ENCODE data around the gene DEPDC1B.
"Not testable (repeated sequence)": the region's sequence is repeated elsewhere in the genome, so short reads cannot be mapped to it uniquely, and the experiment has no call there.

The DEPDC1B gene

GRCh38 chr5:60639544-60639943, 60.4 kb downstream of the DEPDC1B start:
- FAIRE-seq: no peak

- no peak for FAIRE-seq
Observed at GRCh38 chr5:60638300-60638699, 61.7 kb downstream of the DEPDC1B start.

- no peak for FAIRE-seq
Observed at GRCh38 chr5:60636644-60637043, 63.3 kb downstream of the DEPDC1B start.

GRCh38 chr5:60636001-60636400, 64.0 kb downstream of the DEPDC1B start:
- no peak for FAIRE-seq

GRCh38 chr5:60634051-60634450, 65.9 kb downstream of the DEPDC1B start:
- no peak for FAIRE-seq

- FAIRE-seq: no peak
Observed at GRCh38 chr5:60633341-60633740, 66.6 kb downstream of the DEPDC1B start.

- no peak for FAIRE-seq
Observed at GRCh38 chr5:60632153-60632552, 67.8 kb downstream of the DEPDC1B start.

GRCh38 chr5:60630836-60631235, 69.1 kb downstream of the DEPDC1B start:
- no peak for FAIRE-seq

- FAIRE-seq: no peak
Observed at GRCh38 chr5:60630179-60630578, 69.8 kb downstream of the DEPDC1B start.

GRCh38 chr5:60624875-60625274, 75.1 kb downstream of the DEPDC1B start:
- FAIRE-seq: not testable (repeated sequence)

- not testable (repeated sequence) for FAIRE-seq
Observed at GRCh38 chr5:60620752-60621151, 79.2 kb downstream of the DEPDC1B start.

- FAIRE-seq: no peak
Observed at GRCh38 chr5:60613826-60614225, 86.1 kb downstream of the DEPDC1B start.

GRCh38 chr5:60611099-60611740, 88.7 kb downstream of the DEPDC1B start:
- no peak for FAIRE-seq

GRCh38 chr5:60604771-60605170, 95.2 kb downstream of the DEPDC1B start:
- no peak for FAIRE-seq

GRCh38 chr5:60598424-60598823, 101.5 kb downstream of the DEPDC1B start:
- no peak for FAIRE-seq

- no peak for FAIRE-seq
Observed at GRCh38 chr5:60597572-60598320, 102.2 kb downstream of the DEPDC1B start.

GRCh38 chr5:60594715-60595477, 105.1 kb downstream of the DEPDC1B start:
- no peak for FAIRE-seq

GRCh38 chr5:60590172-60590571, 109.8 kb downstream of the DEPDC1B start:
- no peak for FAIRE-seq

GRCh38 chr5:60587312-60587711, 112.7 kb downstream of the DEPDC1B start:
- not testable (repeated sequence) for FAIRE-seq

GRCh38 chr5:60586307-60586901, 113.6 kb downstream of the DEPDC1B start:
- no peak for FAIRE-seq

GRCh38 chr5:60585618-60586017, 114.3 kb downstream of the DEPDC1B start:
- no peak for FAIRE-seq

- no peak for FAIRE-seq
Observed at GRCh38 chr5:60584304-60584703, 115.7 kb downstream of the DEPDC1B start.

- no peak for FAIRE-seq
Observed at GRCh38 chr5:60583616-60584015, 116.3 kb downstream of the DEPDC1B start.
